Osteoblast (primary cell): ENCODE data around the gene EVA1C. TPM values are rescaled to one million over a fixed set of nuclear protein-coding genes. Genes with fewer than 3 reads are reported as not detected.

Experiments
- DNase-seq: peaks from one replicate; pipeline ENCODE4 v3.0.0; 2011; ENCODE audit warnings: low spot score, mixed read lengths; ENCODE audit not compliant: insufficient read length; ENCODE audit errors: missing footprints
- H2AFZ ChIP-seq: 2 replicates; pipeline ENCODE4 v1.6.0; 2011; ENCODE audit warnings: mild to moderate bottlenecking, low read length
- H3K27ac ChIP-seq: 2 replicates; pipeline ENCODE4 v1.5.1; 2011; ENCODE audit warnings: mild to moderate bottlenecking, low read depth, low read length, moderate library complexity
- H3K27me3 ChIP-seq: 2 replicates; pipeline ENCODE4 v1.6.0; 2012; ENCODE audit warnings: mild to moderate bottlenecking, control low read depth, inconsistent platforms, low read length, moderate library complexity; ENCODE audit not compliant: insufficient read depth
- H3K36me3 ChIP-seq: 2 replicates; pipeline ENCODE4 v1.5.1; 2011; ENCODE audit warnings: mild to moderate bottlenecking, low read length, control low read depth, moderate library complexity; ENCODE audit not compliant: insufficient read depth
- H3K4me1 ChIP-seq: 2 replicates; pipeline ENCODE4 v1.5.1; 2011; ENCODE audit warnings: mild to moderate bottlenecking, low read length, control low read depth, moderate library complexity; ENCODE audit not compliant: insufficient read depth
- H3K4me2 ChIP-seq: 2 replicates; pipeline ENCODE4 v1.6.0; 2011; ENCODE audit warnings: mild to moderate bottlenecking, low read length; ENCODE audit not compliant: insufficient read depth
- H3K4me3 ChIP-seq: fragments of 200-600 bp; sonication (generic); 3 replicates; pipeline ENCODE4 v1.5.1; 2012; ENCODE audit warnings: mild to moderate bottlenecking, low read length, inconsistent platforms; ENCODE audit not compliant: insufficient read depth
- H3K79me2 ChIP-seq: 2 replicates; pipeline ENCODE4 v1.6.0; 2012; ENCODE audit warnings: mild to moderate bottlenecking, low read length, control low read depth, inconsistent platforms; ENCODE audit not compliant: insufficient read depth
- H3K9me3 ChIP-seq: 2 replicates; pipeline ENCODE4 v1.5.1; 2011; ENCODE audit warnings: low read depth, low read length, control low read depth
- H4K20me1 ChIP-seq: 2 replicates; pipeline ENCODE4 v1.6.0; 2012; ENCODE audit warnings: mild to moderate bottlenecking, low read length, control low read depth; ENCODE audit not compliant: insufficient read depth
- CTCF ChIP-seq: IDR thresholded peaks from 2 replicates; pipeline ENCODE4 v1.5.1; 2011; ENCODE audit warnings: mild to moderate bottlenecking, low read depth, low read length, moderate library complexity; ENCODE audit errors: extremely low read depth
- total RNA-seq: library from RNA; depleted of rRNA; stranded (reverse); fragments of >200 nt; gene quantifications from 2 replicates; pipeline ENCODE4 v1.2.3, GENCODE V29; 2012

The EVA1C gene
- total RNA-seq, 1 donor, result 8.0 TPM

GRCh38 chr21:32418146-32418545, 5.6 kb downstream of the EVA1C start:
- Histone ChIP-seq H3K79me2 (peaks cover 56% of the 10 kb centered on the region), H3K4me1 (peaks cover 36% of the 10 kb centered on the region), H3K36me3 (no peaks in the 10 kb centered on the region), H2AFZ (no peak overlapping the region), H4K20me1 (no peaks in the 10 kb centered on the region), H3K4me3 (no peak overlapping the region), H3K27me3 (no peaks in the 10 kb centered on the region), H3K9me3 (no peaks in the 10 kb centered on the region), H3K27ac (no peak overlapping the region), H3K4me2 (no peak overlapping the region)
- no peak for DNase-seq
- no peak for TF ChIP-seq CTCF

- H3K27me3 ChIP-seq, result no peaks in the 10 kb centered on the region
- no peak overlapping the region for H2AFZ ChIP-seq
- no peaks in the 10 kb centered on the region for H3K9me3 ChIP-seq
- H3K4me3 ChIP-seq, result no peak overlapping the region
- no peak for DNase-seq
- H3K36me3 ChIP-seq, result no peaks in the 10 kb centered on the region
- no peaks in the 10 kb centered on the region for H4K20me1 ChIP-seq
- no peak overlapping the region for H3K27ac ChIP-seq
- H3K4me1 ChIP-seq, result peaks cover 45% of the 10 kb centered on the region
- TF ChIP-seq CTCF, result no peak
- H3K4me2 ChIP-seq, result no peak overlapping the region
- H3K79me2 ChIP-seq, result peaks cover 47% of the 10 kb centered on the region
These were observed 9.6 kb downstream of the EVA1C start for GRCh38 chr21:32422064-32422463.

- Histone ChIP-seq H3K4me1 (peaks cover 55% of the 10 kb centered on the region), H3K9me3 (no peaks in the 10 kb centered on the region), H3K36me3 (no peaks in the 10 kb centered on the region), H2AFZ (no peak overlapping the region), H3K4me2 (peak overlapping the region; percentile 58), H3K27ac (peak overlapping the region; percentile 89), H3K79me2 (peaks cover 37% of the 10 kb centered on the region), H4K20me1 (no peaks in the 10 kb centered on the region), H3K27me3 (no peaks in the 10 kb centered on the region), H3K4me3 (peak overlapping the region; percentile 9)
- no peak for TF ChIP-seq CTCF
- DNase-seq, result peak; percentile 93
These were observed 11.0 kb downstream of the EVA1C start for GRCh38 chr21:32423320-32424190.

- peaks cover 34% of the 10 kb centered on the region for H3K79me2 ChIP-seq
- peak overlapping the region; percentile 58 for H3K4me2 ChIP-seq
- no peaks in the 10 kb centered on the region for H4K20me1 ChIP-seq
- H3K4me1 ChIP-seq, result peaks cover 55% of the 10 kb centered on the region
- H2AFZ ChIP-seq, result no peak overlapping the region
- H3K36me3 ChIP-seq, result no peaks in the 10 kb centered on the region
- H3K27me3 ChIP-seq, result no peaks in the 10 kb centered on the region
- DNase-seq, result no peak
- H3K9me3 ChIP-seq, result no peaks in the 10 kb centered on the region
- peak overlapping the region; percentile 89 for H3K27ac ChIP-seq
- H3K4me3 ChIP-seq, result no peak overlapping the region
- TF ChIP-seq CTCF, result no peak
These were observed 11.7 kb downstream of the EVA1C start for GRCh38 chr21:32424191-32424535.
